Panc1 (cell line): ENCODE data around the gene CNGB1.

Source experiments
- POLR2AphosphoS5 ChIP-seq: IDR thresholded peaks from 2 replicates; pipeline ENCODE4 v1.6.1; 2012; ENCODE audit warnings: mild to moderate bottlenecking, low read depth, low read length, moderate library complexity
- TF ChIP-seq, protein P1 (sequence below): fragments of 450-650 bp; IDR thresholded peaks from 2 replicates; pipeline ENCODE4 v1.5.1; 2017; ENCODE audit warnings: mild to moderate bottlenecking
- TF ChIP-seq, protein P2 (sequence below), 2 experiments: IDR thresholded peaks; 2 replicates each; pipeline ENCODE4 v1.6.1; 2011 to 2012; ENCODE audit warnings: low read depth in 2 of 2, control low read depth in 1 of 2, low read length in 1 of 2, mild to moderate bottlenecking in 1 of 2, moderate library complexity in 1 of 2; ENCODE audit not compliant: insufficient read depth in 1 of 2

- TF ChIP-seq, protein P1, sequence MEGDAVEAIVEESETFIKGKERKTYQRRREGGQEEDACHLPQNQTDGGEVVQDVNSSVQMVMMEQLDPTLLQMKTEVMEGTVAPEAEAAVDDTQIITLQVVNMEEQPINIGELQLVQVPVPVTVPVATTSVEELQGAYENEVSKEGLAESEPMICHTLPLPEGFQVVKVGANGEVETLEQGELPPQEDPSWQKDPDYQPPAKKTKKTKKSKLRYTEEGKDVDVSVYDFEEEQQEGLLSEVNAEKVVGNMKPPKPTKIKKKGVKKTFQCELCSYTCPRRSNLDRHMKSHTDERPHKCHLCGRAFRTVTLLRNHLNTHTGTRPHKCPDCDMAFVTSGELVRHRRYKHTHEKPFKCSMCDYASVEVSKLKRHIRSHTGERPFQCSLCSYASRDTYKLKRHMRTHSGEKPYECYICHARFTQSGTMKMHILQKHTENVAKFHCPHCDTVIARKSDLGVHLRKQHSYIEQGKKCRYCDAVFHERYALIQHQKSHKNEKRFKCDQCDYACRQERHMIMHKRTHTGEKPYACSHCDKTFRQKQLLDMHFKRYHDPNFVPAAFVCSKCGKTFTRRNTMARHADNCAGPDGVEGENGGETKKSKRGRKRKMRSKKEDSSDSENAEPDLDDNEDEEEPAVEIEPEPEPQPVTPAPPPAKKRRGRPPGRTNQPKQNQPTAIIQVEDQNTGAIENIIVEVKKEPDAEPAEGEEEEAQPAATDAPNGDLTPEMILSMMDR, result no peak
- no peak for TF ChIP-seq POLR2AphosphoS5
- TF ChIP-seq, protein P2, sequence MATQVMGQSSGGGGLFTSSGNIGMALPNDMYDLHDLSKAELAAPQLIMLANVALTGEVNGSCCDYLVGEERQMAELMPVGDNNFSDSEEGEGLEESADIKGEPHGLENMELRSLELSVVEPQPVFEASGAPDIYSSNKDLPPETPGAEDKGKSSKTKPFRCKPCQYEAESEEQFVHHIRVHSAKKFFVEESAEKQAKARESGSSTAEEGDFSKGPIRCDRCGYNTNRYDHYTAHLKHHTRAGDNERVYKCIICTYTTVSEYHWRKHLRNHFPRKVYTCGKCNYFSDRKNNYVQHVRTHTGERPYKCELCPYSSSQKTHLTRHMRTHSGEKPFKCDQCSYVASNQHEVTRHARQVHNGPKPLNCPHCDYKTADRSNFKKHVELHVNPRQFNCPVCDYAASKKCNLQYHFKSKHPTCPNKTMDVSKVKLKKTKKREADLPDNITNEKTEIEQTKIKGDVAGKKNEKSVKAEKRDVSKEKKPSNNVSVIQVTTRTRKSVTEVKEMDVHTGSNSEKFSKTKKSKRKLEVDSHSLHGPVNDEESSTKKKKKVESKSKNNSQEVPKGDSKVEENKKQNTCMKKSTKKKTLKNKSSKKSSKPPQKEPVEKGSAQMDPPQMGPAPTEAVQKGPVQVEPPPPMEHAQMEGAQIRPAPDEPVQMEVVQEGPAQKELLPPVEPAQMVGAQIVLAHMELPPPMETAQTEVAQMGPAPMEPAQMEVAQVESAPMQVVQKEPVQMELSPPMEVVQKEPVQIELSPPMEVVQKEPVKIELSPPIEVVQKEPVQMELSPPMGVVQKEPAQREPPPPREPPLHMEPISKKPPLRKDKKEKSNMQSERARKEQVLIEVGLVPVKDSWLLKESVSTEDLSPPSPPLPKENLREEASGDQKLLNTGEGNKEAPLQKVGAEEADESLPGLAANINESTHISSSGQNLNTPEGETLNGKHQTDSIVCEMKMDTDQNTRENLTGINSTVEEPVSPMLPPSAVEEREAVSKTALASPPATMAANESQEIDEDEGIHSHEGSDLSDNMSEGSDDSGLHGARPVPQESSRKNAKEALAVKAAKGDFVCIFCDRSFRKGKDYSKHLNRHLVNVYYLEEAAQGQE (IDR thresholded peaks at IDR 0.05; ENCODE audit: insufficient read depth in 1 of 2, low read depth in 2 of 2, low read length in 1 of 2), result no peak
Measured at GRCh38 chr16:57918994-57919393, 51.9 kb downstream of the CNGB1 start.
